GM19238 (cell line): ENCODE results near the gene MED22.
"Not testable (repeated sequence)": the region's sequence is repeated elsewhere in the genome, so short reads cannot be mapped to it uniquely, and the experiment has no call there.

Experiments used
- DNase-seq: peaks from one replicate; pipeline ENCODE4 v3.0.0; 2011; ENCODE audit warnings: low spot score; ENCODE audit not compliant: insufficient read length

MED22 gene

GRCh38 chr9:133307301-133307700 is 40.6 kb downstream of the MED22 start:
- DNase-seq = no peak

GRCh38 chr9:133306242-133307204 is 41.4 kb downstream of the MED22 start:
- DNase-seq = no peak

- no peak for DNase-seq
Measured at GRCh38 chr9:133305731-133306130, 42.2 kb downstream of the MED22 start.

GRCh38 chr9:133304477-133305377 is 43.2 kb downstream of the MED22 start:
- no peak for DNase-seq

GRCh38 chr9:133304158-133304470 is 43.8 kb downstream of the MED22 start:
- DNase-seq = no peak

- no peak for DNase-seq
Measured at GRCh38 chr9:133303266-133304157, 44.4 kb downstream of the MED22 start.

- DNase-seq = no peak
Measured at GRCh38 chr9:133301253-133302230, 46.4 kb downstream of the MED22 start.

- not testable (repeated sequence) for DNase-seq
Measured at GRCh38 chr9:133299996-133300395, 47.9 kb downstream of the MED22 start.

GRCh38 chr9:133294257-133294656 is 53.7 kb downstream of the MED22 start:
- DNase-seq = no peak

- no peak for DNase-seq
Measured at GRCh38 chr9:133290751-133291302, 57.1 kb downstream of the MED22 start.
